T-helper 1 cell treated with Interleukin-12 subunit alpha and Interleukin-12 subunit beta and Interleukin-4 antibody, amounts not matched to agents 30 ng/mL and 1 ng/mL, for 36 hours (primary cell): ENCODE results near the gene LMF2. TPM values are rescaled to one million over a fixed set of nuclear protein-coding genes. Genes with fewer than 3 reads are reported as not detected.

ENCODE experiments used
- intact Hi-C: fragments of 100-400 bp; cut with micrococcal nuclease; formaldehyde crosslinking; loops from one replicate; pipeline ENCODE4 v1.15.1; 2024
- total RNA-seq: library from RNA; stranded (reverse); gene quantifications from 2 replicates; pipeline ENCODE4 v1.2.3, GENCODE V29; 2022

Gene LMF2
- total RNA-seq, 1 donor from 2014 or later: 124 TPM

DNA sequence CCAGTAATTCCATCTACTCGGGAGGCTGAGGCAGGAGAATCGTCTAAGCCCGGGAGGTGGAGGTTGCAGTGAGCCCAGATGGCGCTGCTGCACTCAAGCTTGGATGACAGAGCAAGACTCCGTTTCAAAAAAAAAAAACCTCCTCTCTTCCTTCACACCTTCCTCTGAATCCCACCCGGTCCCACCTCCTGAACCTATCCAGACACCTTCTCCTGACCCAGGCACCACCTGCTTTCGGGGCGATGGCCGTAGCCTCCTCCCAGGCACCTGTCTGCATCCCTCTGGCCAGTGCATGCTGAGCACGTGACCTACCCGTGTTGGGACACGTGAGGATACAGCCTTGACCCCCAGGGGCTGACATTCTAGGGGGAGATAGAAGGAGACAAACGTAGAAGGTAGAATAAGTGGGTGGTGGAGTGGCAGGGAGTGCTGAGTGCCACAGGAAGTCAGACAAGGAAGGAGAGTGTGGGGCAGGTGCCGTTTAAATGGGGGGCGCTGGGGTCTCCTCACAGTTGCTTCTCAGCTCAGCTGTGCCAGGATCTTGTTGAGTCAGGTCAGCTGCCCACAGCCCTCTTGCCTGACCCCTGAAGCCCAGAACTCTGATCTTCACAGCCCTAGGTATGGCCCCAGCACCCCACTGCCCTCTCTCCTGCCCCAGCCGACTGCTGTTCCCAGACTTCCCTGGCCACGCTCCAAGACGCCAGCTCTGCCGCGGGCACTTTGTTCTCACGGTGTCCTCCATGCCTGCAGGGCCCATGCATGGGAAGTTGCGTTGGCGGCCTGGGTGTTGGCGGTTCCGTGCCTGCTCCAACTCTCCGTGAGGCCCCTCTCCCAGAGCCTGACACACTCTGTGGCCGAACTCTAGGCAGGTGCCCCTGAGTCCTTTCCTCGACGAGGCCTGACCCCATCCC lies 22.0 kb downstream of the LMF2 start:
- intact Hi-C loops: no loop called here

DNA sequence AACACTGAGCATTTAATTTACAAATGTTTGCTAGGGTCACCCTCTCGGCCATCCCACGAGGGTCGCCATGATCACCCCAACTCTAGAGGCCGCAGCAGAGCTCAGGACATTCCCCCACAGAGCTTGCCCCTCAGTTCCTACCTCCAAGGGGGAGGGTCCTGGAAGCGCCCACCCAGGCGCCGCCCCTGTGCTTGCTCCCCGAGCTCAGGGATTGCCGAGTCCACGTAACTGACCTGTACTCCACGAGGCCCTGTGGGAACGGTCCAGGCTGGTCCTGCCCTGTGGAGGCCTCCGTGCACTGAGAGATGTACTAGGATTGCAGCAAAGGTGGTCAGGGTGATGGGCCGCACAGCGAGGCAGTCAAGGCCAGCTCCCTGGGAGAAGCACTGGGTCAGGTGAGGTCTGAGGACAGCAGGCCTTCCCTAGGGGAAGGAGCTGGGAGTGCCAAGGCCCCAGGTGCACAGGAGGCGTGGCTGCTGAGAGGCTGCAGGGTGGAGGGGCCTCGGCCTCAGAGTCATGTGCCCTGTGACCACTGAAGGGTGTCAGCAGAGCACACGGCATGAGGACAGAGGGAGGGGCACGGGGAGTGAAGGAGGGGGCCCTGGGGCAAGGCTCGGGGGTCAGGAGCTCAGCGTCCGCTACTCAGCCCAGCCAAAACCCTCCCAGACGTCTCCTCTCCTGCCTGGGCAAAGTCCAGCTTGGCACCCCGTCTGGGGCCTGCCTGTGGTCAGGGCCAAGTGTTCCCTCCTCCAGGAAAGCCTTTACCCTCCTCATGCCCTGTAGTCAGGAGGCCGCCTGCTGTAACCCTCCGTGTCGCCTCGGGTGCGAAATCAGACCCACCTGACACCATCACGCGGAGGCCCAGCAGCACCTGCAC lies 23.3 kb downstream of the LMF2 start:
- intact Hi-C loops: no loop called here

DNA sequence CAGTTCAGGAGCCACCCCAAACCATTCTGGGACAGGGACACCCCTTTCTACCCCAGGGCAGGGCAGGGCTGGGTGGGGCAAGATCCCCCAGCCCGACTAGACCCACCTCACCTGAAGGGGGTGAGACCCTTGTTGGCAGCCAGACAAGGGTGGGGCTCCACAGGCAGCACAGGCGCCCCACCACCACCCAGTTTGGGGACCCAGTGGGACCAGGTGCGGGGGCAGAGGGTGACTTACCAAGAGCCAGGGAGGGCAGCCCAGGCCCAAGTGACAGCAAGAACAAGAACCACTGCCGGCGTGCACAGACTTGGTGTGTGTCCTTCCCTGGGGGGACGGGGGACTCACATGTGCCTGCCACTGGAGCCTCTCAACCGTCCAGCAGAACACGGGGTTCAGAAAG lies 23.9 kb downstream of the LMF2 start:
- intact Hi-C loops: no loop called here

DNA sequence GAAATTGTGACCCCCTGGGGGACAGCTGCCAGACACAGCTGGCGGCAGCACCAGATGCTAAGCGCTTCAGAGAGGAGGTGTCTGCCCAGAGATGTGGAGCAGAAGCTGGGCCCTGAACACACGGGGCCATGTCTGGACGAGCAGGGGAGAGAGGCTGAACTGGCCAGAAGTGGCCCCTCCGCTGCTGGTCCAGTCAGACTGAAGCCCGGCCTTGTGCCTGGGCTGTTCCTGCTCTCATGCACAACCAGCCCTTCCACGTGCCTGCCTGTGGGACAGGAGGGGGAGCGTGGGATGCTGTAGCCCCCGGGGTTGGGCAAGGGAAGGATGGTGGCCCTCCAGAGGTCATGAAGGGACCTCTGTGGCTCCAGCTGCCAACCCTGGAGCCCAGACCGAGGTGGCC lies 24.4 kb downstream of the LMF2 start:
- intact Hi-C loops: no loop called here

DNA sequence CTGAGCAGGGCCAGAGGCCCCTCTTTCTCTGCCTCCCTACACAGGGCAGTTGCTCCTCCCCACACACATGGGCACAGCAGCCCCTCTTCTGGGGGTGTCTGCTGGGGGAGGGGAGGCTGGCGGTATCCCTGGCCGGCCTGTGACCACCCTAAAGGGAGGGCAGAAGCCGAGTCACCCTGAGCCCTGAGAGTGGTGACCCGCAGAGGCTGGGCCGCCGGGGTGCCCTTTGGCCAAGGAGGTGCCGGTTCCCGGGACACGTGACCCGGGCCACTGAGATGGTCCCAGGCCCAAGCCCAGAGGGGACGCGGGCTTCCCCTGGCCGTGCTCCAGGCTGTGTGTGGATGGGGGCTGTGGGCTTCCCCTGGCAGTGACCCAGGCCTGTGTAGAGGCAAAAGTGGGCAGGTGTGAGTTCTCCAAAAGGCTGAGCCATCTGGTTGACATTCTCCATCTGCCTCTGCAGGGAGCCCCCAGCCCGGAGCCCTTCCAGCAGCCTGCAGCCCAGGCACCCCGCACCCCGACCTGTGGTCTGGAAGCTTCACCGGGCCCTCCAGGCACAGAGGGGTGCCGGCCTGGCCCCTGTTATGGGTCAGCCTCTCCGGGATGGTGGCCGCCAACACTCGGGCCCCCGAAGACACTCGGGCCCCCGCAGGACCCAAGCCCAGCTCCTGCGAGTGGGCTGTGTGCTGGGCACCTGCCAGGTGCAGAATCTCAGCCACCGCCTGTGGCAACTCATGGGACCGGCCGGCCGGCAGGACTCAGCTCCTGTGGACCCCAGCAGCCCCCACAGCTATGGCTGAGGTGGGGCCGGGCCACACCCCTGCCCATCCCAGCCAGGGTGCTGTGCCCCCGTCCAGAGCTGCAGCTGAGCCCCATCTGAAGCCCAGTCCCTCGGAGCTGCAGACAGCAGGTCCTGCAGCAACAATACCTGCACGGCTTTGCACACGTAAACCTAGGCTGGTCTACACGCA lies 25.1 kb downstream of the LMF2 start:
- intact Hi-C loops: no loop called here

DNA sequence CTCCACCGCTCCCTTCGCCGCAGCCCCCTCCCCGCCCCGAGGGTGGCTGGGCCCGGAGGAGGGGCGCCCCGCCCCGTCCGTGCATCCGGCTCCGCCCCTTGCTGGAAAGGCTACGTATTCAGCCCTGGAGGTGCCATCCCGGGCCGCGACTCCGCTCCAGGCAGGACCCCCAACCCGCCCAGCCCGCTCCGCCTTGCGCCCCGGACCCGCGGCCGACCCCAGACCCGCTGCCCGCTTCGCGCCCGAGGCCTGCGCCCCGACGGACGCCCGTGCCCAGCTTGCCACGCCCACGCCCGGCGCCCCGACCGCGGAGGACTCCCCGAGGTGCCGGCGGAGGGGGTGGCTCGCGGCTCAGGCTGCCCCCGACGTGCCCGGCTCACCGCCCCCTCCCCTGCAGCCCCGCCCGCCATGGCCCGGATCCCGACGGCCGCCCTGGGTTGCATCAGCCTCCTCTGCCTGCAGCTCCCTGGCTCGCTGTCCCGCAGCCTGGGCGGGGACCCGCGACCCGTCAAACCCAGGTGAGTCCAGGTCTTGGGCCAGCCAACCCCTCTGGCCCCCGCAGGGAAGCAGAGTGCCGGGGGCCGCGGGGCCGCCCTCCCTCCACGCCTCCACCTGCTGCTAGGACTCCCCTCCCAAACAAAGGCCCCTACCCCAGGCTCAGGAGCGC lies 25.9 kb downstream of the LMF2 start, which contains the start of gene ADM2:
TSS of gene ADM2 (plus strand) at position 104 of the 667 bp plus-strand sequence. CDS start at position 409, 305 bp downstream.
- intact Hi-C loops: no loop called here

DNA sequence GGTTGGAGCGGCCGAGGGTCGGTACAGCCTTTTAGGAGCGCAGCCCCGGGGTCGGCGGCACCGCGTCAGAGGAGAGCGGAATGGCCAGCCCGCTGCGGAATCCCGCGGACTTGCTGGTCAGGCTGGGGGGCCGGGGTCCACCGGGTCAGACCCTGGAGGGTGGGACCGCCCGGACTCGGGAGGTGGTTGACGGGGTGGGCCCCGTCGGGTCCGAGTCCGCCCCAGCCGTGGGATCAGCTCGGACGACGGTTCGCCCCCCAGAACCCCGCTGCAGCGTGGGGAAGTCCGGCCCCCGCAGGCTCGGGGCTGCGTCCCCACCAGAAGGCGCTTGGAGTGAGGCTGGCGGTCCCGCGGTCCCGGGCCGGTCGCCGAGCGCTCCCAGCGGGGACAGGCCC lies 26.5 kb downstream of the LMF2 start:
- intact Hi-C loops: no loop called here

DNA sequence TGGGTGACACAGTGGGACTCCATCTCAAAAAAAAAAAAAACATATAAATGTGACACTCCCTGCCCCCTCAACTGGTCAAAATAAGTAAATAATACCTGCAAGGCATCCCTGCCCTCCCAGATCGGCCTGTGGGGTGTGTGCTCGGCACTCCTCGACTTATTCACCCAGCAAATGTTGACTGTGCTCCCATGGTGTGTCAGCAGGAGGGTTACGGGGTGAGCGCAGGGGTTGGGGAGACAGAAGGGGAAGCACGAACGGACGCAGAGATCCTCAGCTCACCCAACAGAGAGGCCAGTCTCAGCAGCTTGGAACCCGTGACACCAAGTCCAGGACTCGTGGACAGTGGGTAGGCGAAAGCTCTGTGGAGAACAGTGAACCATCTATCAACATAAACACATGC lies 27.8 kb downstream of the LMF2 start:
- intact Hi-C loops: loop anchor here (10.0 kb wide), 1 partner anchor 625 kb away; the partner anchor contains the start of gene ZBED4

DNA sequence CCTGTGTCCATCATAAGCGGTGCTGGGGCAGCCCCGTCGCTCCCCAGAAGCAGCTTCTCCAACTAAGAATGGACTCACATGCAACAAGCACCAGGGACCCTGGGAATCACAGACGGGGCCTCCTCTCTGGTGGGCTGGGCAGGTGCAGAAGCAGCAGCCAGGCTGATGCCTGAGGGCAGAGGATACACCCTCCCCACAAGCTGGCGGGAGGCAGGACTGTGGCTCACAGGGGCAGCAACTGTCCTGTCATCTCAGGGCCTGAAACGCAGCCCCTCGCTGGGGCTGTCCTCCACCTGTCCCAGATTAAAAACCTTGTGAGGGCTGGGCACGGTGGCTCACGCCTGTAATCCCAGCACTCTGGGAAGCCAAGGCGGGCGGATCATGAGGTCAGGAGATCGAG lies 29.6 kb downstream of the LMF2 start:
- intact Hi-C loops: loop anchor here (10.0 kb wide), 1 partner anchor 623 kb away; the partner anchor contains the start of gene ZBED4

DNA sequence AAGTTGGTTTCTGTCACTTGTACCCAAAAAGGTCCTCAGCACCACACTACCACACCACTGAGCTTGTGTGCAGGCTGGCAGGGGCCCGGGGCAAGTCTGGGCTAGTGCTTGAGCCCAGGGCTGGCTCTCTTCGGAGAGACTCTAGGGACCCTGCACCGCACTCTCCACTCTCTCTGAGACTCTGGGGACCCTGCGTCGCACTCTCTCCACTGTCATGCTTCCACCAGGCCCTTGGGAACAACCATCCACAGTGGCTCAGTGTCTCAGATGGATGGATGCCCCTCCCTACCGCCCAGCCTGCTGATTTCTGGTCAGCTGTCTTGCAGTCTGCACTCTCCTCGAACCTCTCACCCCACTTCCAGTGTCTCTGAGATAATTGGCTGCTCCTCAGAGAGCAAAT lies 30.6 kb downstream of the LMF2 start:
- intact Hi-C loops: loop anchor here (10.0 kb wide), 1 partner anchor 622 kb away; the partner anchor contains the start of gene ZBED4

DNA sequence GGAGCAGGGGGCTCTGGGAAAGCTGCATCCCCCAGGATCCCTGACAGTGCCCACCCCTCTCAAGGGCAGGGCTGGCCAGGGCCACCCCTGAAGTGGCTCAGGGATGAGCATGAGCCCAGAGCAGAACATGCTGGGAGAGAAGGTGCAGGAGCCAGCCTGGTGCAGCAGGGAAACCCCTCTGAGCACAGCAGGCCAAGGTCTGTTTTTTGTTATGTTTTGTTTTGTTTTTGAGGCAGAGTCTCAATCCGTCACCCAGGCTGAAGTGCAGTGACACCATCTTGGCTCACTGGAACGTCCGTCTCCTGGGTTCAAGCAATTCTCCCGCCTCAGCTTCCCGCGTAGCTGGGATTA lies 31.9 kb downstream of the LMF2 start:
- intact Hi-C loops: loop anchor here (1.0 to 10.0 kb wide), 4 partner anchors 32 to 621 kb away; partner anchors contain the start of genes CHKB, LMF2 and ZBED4

DNA sequence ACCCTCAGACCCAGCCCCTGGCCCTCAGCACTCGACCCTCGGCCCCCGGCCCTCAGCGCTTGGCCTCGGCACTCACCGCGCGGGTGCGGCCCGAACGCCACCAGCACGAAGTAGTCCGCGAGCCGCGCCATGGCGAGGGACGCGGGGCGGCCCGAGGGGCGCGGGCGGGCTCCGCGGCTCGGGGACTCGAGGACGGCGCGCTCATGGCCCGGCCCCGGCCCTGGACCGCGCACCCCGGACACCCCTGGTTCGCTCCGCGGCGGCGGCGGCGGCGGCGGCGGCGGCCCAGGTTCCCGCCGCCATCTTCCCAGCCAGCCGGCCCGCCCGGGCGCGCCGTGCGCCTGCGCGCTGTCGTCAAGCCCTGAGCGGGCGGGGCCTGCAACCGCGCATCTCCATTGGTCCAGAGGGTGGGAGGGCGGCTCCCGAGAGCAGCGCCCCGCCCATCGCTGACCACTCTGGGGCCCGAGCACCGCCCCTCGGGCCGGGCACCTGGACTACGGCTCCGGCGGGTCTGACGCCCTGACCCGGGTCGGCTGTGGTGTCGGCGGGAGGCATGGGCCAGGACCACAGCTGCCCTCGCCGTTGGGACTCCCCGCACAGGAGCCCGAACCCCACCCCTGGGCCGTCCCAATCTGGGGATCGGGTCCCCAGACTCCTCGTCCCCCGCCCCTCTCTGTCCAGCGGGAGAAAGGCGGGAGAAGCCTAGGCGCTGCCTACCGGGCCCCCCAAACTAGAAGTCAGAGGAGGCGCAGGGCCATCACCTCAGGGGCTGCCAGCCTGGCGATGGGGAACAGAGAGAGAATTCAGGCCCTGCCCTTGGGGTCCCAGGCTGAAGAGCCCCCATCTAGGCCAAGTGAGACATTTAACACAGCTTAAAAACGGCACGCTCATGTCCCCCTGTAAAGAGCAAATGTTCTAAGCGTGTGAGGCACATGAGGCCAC lies 32.5 kb downstream of the LMF2 start, which contains the start of gene SBF1:
TSS of gene SBF1 (minus strand) at position 326 of the 942 bp plus-strand sequence. CDS start at position 131, 195 bp downstream.
- intact Hi-C loops: loop anchor here (1.0 to 10.0 kb wide), 8 partner anchors 32 to 620 kb away; partner anchors contain the start of genes CHKB, LMF2, PPP6R2 and SCO2

DNA sequence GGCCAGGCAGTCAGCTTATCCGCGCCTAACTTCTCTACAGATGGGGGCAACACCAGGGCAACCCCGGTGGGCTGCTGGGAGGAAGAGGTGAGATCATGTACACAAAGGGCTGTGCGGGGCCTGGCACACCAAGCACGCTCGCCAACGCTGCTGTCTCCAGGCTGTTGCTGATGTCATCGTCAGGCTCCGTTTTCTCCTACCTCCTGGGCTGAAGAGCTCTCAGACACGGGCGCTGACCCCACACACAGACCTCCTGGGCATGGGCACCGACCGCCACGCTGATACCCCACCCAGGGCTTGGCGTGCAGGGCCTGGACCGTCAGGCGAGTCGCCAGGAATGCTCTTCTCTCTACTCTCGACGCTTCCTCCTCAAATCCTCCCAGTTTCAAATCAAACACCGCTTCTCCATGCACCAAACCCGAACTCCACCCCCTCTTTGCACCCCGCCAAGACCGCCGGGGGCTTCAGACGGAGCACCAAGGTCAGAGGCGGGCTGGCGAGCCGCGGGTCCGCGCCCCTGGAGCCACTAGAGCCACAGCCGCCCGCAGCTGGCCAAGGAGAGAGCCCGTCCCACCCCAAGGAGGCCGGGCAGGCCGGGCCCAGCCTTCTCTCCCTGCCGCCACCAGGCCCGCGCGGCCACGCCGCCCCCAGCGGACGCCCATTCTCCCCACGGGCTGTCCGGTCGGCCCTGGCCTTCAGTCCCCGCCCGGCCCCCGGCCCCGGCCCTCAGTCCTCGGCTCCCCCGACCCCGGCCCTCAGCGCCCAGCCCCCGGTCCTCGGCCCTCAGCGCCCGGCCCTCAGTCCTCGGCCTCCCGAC lies 33.4 kb downstream of the LMF2 start:
- intact Hi-C loops: loop anchor here (1.0 to 10.0 kb wide), 6 partner anchors 53 to 619 kb away; partner anchors contain the start of genes PPP6R2, SCO2, SYCE3 and TUBGCP6

DNA sequence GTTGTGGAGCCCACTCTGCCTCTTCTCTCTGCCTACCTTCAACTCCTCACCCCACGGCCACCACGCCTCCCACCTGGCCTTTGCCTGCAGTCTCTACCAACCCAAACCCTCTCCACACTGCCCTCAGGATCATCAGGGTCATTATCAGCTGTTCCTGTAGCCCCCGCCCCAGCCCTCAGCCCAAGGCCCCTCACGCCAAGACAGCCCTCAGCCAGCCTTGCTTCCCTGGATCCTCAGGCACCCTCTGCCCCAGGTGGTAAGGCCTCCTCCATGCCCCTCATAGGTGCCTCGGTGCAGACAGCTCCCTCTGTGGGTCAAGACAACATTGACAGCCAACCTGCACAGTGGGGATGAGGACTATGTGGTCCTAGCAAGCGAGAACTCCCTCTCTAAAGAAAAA lies 34.4 kb downstream of the LMF2 start:
- intact Hi-C loops: loop anchor here (2.0 to 10.0 kb wide), 5 partner anchors 54 to 618 kb away; partner anchors contain the start of genes PPP6R2, SCO2, TUBGCP6 and ZBED4

DNA sequence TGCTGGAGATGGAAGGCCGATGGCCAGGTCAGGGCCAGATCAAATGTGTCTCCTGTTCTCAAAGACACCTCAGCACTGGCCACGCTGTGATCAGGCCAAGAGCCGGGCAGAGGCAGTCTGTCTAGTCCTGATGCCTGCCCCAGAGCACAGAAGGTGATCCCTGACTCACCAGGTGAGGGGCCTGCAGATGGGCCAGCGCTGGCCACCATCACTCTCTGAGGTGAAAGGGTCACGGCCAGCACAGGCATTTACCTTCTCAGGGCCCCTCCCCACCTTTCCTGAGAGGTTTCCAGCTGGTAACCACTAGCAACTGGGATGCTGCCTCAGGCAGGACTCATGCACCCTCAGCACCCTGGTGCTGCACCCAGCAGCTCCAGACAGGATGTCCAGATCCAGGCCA lies 35.5 kb downstream of the LMF2 start:
- intact Hi-C loops: loop anchor here (2.0 to 10.0 kb wide), 5 partner anchors 55 to 617 kb away; partner anchors contain the start of genes PPP6R2, SCO2, TUBGCP6 and ZBED4

DNA sequence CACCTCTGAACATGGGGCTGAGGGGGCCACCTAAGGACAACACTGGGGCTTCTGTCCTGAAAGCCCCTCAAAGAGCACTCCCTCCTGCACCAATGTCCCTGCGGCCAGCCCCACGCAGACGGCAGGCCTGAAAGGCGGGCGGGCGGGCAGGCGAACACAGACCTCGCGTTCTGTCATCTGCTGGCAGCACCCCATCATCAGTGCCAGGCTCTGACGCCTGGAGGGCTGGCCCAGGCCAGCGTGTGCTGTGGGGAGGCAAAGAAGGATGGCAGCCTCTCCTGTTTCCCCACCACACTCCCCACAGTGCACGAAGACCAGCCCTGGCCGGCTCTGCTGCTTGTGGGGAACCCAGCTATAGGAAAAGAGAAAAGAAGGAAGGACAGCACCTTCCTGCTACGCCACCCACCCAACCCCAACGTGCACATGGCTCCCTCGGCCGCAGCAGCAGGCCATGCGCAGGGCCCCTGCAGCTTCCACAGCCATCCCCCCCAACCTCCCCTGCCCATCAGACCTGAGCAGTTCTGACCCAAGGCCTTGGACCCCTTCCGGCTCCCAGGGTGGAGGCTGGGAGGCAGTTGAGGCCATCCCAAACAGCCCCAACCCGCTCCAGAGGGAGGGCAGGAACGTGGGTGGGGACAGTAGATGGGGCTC lies 36.2 kb downstream of the LMF2 start:
- intact Hi-C loops: loop anchor here (5.0 to 10.0 kb wide), 4 partner anchors 56 to 617 kb away; partner anchors contain the start of genes PPP6R2, SCO2 and ZBED4

DNA sequence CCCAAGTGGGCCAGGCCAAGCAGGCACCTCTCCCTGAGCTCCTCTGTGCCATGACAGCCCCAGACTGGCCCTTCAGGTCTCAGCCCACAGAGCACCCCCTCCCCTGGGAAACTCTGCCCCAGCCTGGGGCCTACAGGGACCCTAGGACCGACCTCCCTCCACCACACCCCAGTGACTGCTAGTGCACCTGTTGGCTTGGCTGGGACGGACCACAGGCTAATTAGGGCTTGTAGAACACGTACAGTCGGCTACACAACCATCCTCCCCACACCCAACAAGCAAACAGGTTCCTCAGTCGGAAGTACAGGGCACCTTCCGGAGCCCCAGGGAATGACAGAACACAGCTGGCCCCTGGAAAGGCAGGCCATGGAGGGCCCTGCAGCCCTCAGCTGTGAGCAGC lies 37.0 kb downstream of the LMF2 start:
- intact Hi-C loops: loop anchor here (1.0 to 10.0 kb wide), 5 partner anchors 37 to 616 kb away; partner anchors contain the start of genes LMF2, PPP6R2, SCO2 and ZBED4
